B cell (primary cell): ENCODE data around the gene FTCD.

ENCODE experiments used
- EZH2 ChIP-seq: IDR thresholded peaks from 2 replicates; pipeline ENCODE4 v1.6.1; 2012; ENCODE audit warnings: borderline replicate concordance, low read depth, mild to moderate bottlenecking, moderate library complexity, low read length; ENCODE audit not compliant: insufficient read depth, poor library complexity, severe bottlenecking
- TF ChIP-seq, protein P1 (sequence below): fragments of 200-600 bp; IDR thresholded peaks from one replicate; pipeline ENCODE4 v1.8.0; 2022; ENCODE audit warnings: antibody characterized with exemption, mild to moderate bottlenecking

DNA sequence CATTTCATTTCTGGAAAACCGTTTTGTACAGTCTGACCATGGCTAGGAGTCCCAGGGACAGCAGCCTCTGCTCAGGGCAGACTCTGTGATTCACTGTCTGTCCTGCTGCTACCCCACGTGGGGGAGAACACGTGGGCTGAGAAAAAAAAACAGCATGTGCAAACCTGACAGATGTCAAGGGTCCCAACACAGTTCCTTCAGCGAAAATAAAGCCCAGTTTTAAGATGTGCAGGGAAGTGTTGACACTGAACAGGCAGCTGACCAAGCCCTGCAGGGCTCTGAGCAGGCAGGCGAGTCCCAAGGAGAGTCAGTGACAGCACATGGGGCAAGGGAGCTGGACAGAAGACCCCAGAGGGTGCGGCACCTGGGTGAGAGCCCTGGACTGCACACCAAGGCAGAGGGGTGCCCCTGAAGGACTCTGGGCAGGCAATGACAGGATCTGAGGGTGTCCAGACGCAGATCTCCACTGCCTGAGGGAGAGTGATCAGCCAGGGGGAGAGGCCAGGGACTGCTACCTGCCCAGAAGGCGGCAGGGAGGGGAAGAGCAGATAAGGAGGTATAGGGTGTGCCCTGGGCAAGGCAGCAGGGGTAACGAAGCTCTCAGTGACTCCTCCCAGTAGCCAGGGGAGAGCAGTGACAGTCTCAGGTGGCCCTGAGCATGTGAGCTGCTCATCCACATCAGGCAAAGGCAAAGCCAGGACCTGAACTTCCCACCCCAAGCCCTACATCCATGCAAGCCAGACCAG lies 34.0 kb upstream of the FTCD start:
- TF ChIP-seq, protein P1, sequence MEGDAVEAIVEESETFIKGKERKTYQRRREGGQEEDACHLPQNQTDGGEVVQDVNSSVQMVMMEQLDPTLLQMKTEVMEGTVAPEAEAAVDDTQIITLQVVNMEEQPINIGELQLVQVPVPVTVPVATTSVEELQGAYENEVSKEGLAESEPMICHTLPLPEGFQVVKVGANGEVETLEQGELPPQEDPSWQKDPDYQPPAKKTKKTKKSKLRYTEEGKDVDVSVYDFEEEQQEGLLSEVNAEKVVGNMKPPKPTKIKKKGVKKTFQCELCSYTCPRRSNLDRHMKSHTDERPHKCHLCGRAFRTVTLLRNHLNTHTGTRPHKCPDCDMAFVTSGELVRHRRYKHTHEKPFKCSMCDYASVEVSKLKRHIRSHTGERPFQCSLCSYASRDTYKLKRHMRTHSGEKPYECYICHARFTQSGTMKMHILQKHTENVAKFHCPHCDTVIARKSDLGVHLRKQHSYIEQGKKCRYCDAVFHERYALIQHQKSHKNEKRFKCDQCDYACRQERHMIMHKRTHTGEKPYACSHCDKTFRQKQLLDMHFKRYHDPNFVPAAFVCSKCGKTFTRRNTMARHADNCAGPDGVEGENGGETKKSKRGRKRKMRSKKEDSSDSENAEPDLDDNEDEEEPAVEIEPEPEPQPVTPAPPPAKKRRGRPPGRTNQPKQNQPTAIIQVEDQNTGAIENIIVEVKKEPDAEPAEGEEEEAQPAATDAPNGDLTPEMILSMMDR = no peak
- TF ChIP-seq EZH2 = no peak
